Activated T-helper 9 cell treated with anti-CD3 and anti-CD28 coated beads, Interleukin-2, amount 50 U/mL, for 16 hours (primary cell): Measurements from ENCODE around the gene CAVIN1.
"Not testable (repeated sequence)": the region's sequence is repeated elsewhere in the genome, so short reads cannot be mapped to it uniquely, and the experiment has no call there.

Experiments
- DNase-seq: peaks from one replicate; pipeline ENCODE4 v3.0.0-alpha.2; 2020; ENCODE audit warnings: low read depth

Gene CAVIN1

DNA sequence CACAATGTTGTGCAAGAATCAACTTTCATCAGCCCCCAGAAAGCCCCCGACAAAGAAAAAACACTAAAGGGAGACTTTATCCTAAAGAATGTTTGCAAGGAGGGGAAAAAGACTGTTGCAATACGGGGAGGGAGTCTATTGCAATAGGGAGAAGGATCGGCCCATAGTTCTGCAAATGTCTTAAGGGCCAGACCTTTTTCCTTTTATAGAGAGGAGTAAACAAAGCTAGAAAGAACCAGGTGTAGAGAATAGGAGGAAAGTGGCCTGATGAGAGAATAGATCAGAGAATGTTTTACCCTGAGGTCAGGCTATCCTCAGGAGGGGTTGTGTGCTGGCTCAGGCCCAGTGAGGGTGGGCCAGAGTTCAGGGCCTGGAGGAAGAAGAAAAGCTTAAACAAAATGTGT is 8.7 kb upstream of the CAVIN1 start:
- no peak for DNase-seq

DNA sequence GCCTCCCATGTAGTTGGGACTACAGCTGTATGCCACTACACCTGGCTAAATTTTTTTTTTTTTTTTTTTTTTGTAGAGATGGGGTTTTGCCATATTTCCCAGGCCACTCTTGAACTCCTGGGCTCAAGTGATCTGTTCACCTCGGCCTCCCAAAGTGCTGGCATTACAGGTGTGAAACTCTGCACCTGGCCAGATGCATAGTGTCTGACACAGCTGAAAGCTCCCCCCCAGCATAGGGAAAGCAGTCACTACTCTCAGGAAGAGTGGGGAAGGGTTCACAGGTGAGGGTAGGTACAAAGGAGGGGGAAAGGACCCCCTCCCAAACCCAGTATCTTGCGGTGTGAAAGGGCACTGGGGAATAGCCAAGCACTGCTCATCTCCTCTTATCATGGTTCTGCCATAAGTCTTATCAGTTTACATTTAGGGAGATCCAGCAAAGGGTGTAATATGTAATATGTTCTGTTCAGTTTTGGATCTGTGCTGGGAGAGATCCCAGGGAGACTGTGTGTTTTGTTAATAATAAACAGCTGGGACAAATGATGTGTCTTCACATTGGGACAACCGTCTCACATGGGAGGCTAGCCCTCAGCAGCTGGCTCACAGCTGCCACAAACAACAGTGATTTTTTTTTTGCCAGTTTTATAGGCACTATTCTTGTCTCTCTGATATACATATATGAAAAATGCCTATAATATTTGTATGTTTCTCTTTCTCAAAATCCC is 6.8 kb upstream of the CAVIN1 start:
- no peak for DNase-seq

DNA sequence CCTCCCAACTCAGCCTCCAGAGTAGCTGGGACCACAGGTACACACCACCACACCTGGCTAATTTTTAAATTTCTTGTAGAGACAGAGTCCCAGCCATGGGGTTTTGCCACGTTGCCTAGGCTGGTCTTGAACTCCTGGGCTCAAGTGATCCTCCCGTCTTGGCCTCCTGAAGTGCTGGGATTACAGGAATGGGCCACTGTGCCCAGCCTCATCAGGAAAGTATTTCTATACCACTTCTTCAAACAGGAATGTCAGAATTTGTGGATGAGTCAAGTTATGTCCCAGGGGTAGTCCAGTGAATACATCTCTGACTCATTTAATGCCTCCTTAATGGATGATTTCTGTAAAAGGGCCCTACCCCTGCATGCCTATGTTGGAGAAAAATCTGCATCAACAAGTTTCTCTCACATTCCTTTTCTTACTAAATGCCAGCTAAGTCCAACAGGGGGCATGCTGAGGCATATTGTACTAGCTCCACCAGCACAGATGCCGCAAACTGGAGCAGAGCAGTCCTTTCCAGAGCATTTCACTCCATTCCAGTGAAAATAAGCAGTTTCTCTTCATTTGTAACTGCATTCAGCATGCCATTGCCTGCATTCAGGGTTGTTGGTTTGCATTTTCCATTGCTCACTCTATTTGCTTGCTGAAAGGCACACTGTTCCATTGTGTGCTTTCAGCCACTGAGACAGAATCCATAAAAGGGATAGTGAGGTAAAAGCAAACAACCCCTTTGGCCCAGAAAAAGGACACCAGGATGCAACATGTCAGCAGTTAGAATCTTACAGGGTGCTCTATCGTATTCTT is 5.3 kb upstream of the CAVIN1 start:
- no peak for DNase-seq

DNA sequence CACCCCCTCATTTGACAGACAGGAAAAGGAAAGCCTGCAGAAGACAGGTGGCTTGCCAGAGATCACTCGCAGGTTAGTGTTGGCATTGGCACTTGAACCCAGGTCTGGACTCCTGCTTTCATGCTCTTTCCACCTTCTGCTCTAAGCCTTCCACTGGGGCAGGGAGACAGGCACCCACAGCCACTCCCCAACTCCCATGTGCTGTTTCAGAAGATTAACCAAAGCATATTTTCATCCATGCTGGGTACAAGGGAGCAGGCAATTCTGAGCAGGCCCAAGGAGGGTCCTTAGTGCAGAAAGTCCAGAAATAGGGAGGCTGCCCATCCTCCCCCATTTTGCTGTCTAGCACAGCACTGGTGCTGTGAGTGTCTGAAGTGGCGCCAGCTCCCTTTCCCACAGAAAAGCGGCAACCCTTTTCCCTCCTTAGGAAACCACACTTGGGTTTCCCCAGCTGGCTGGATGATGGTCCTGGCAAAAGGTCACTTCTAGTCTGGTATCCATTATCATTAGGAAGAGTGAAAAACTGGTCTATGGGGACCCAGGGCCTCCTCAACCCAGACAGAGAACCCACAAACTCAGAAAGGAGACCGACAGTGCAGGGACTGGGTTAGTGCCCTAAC is 2.0 kb upstream of the CAVIN1 start:
- DNase-seq = no peak

DNA sequence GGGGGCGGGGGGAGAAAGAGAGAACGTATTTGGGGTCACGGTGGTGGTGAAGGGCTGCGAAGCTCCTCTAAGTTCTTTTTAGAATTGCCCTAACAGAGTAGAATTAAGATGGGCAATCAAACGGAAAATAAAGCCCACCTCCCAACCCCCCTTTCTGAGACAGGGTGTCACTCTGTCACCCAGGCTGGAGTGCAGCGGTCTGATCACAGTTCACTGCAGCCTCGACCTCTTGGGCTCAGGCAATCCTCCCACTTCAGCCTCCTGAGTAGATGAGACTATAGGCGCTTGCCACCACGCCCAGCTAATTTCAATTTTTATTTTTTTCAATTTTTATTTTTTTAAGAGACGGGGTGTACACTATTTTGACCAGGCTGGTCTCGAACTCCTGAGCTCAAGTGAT is 710 bp upstream of the CAVIN1 start:
- no peak for DNase-seq

DNA sequence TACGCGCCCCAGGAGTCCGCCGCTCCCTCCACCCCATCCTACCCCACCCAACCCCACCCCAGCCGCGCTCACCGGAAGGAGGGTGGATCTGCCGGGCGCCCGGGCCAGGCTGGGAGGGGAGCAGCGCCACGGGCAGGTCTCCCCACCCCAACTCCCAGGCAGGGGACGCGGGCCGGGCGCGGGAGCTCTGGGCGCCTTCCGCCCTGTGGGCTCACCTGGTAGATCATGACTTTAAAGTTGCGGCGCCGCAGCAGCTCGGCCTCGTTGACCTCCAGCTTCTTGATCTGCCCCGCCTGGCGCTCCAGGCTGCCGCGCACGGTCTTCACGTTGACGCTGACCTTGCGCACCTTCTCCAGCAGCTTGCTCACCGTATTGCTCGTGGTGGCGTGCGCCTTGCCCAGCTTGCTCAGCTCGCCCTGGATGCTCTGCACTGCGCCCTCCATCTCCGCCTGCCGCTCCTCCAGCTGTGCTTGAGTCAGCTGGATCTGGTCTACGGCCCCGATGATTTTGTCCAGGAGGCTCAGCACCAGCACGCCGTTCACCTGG is 571 bp downstream of the CAVIN1 start:
- peak; percentile 6 for DNase-seq

DNA sequence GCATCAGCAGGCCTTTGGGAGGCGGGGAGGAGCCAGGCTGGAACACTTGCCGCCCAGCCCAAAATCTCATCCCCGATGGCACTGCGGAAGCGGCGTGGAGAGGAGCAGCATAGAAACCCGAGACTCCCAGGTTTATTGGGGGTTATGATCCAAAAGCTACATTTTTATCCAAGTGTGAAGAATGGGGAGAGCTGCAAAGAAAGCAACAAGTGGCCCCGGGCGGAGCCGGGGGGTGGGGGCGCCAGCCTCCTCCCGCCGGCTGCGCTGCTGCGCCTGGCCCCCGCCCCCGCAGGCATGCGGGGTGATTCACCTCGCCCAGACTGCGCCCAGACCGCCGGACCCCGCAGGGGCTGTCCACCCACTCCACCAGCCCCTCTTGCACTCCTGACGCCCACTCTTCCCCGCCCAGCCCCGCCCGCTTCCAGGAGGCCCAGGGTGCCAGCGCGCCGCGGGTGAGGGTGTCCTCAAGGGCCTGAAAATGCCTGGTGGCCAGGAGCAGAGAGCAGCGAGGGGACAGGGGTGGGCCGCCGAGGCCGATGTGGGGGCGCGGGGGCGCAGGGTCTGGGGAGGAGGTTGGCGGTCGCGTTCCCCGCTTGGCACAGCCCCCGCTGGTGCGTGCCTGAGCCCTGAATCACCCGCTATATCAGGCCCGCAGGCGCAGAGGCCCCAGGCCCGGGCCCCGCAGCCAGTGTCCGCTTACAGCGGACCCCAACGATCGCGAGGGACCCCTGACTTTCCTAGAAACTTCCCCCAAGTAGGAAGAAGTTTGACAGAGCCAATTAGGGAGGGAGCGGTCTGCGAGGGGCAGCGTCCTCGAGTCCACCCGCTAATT is 1.3 kb downstream of the CAVIN1 start:
- no peak for DNase-seq

DNA sequence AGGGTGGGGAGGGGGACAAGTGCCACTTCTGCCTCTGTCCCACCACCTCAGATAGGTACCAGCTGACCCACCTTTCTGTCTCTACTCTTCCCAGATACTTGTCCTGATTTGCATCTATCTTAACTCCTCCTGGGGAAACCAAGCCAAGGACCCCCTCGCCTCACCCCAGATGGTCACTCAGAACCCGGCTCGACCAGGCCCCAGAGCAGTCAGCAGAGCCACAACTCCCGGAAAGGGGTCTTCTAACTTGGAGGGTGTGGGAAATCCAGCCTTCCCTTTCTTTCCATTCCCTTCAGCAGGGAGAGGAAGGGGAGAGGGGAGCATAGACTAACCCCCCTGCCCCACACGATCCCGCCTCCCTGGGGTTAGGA is 1.9 kb downstream of the CAVIN1 start:
- no peak for DNase-seq

DNA sequence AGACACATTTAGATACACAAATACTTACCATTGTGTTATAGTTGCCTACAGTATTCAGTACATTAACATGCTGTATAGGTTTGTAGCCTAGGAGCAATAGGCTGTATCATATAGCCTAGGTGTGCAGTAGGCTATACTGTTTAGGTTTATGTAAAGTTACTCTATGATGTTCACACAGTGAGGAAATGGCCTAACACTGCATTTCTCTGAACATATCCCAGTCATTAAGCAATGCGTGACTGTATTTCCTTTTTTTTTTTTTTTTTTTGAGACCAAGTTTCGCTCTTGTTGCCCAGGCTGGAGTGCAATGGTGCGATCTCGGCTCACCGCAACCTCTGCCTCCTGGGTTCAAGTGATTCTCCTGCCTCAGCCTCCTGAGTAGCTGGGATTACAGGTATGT is 5.1 kb downstream of the CAVIN1 start:
- DNase-seq = not testable (repeated sequence)

DNA sequence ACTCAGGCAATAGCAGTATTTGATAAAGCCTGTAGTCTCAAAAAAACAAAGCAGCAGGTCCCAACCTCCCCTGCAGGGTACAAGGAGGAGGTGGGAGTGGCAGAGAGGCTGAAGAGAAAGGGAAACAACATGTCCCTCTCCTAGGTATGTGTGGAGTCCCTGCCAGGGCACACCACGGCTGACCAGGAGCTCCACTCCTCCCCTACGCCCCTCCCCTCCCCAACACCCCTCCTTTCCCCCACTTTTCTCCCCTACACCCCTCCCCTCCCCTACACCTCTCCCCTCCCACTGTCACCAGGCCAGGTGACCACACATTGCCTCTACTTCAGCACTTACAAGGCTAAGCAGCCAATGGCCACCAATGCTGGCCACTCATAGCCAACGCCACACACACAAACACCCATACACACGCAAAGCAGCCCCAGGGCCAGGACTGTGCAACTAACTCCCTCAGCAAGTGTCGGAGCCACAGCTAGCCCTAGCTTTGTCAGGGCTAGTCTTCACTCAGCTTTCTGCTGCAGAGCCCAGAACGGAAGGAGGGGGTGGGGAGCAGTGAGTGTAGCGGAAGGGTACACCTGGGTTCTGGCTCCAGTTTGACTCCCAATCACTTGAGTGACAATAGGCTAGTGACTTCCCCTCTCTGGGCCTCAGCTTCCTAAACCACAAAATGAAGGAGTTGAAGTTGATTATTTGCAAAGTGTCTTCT is 8.2 kb downstream of the CAVIN1 start:
- DNase-seq = peak; percentile 20

DNA sequence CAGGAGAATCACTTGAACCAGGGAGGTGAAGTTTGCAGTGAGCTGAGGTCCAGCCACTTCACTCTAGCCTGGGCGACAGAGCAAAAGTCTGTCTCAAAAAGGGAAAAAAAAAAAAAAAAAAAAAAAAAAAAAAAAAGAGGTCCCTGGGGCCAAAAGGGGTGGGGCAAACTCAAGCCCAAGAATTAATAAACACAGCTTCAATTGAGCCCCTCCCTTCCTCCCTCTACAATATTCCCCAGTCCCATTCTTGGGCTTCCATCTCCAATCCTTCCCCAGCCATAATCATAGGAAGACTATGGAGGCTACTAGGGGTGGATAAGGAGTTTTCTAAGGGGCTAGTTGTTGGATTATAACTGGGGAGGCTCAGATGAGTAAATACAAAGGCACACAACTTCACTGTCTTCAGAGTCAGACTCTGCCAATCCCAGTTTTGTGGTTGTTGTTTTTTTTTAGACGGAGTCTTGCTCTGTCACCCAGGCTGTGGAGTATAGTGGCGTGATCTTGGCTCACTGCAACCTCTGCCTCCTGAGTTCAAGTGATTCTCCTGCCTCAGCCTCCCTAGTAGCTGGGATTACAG is 9.5 kb downstream of the CAVIN1 start:
- DNase-seq = no peak

DNA sequence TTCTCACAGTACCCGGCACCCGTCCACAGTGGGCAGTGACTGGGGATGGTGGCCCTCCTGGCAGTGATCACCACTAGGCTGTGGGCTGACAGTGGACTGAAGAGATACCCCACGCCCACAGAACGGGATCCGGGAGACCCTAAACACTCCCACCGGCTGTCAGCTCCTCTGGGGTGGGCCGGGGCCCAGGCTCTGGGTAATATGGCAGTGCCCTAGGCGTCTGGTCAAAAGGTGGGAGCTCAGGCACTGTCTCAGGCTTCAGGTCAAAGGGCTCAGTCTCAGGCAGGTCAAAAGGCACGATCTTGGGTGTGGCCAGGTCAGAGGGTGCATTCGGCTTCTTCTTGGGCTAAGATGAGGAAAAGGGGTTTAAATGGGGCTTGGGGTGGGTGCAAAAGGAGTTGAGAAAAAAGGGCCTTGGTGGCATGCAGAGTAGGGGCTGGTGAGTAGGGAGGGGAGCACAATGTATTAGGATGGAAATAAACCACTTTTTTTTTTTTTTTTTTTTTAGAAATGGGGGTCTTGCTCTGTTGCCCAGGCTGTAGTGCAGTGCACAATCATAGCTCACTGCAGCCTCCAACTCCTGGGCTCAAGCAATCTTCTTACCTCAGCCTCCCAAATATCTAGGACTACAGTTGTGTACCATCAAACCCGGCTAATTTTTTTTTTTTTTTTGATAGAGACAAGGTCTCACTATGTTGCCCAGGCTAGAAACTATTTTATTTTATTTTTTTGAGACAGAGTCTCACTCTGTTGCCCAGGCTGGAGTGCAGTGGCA is 11.0 kb downstream of the CAVIN1 start:
- no peak for DNase-seq

DNA sequence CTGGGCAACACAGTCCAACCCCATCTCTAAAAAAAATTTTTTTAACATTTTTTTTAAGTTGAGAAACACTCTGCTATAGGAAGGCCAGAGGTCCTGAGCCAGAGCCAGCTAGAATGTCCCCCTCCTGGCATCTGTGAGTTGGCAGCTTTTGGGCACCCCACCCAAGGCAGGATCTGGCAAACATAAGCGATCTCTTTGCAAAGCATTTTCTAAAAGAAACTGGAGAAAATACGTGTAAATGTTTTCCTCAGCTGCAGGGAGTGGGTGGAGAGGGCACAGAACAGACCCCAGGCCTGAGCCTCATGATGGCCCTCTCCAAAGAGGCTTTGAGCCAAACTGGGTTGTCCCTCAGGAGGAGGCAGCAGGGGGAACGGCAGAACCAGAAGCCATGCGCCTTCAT is 11.7 kb downstream of the CAVIN1 start:
- no peak for DNase-seq

DNA sequence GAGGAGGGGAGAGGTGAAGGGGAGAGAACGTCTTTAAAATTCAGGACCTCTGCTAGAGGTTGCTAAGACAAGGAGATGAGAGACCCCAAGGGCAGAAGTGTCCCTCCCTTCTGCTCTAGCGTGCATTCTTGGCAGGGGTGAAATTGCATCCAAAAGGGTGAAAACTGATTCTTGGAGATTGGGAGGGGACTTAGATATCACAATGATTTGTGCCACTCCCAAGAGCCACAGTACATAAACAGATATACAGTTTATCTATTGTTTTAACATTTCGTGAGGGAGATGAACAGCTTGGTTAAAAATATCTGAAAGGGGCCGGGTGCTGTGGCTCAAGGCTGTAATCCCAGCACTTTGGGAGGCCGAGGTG is 12.8 kb downstream of the CAVIN1 start:
- DNase-seq = no peak

DNA sequence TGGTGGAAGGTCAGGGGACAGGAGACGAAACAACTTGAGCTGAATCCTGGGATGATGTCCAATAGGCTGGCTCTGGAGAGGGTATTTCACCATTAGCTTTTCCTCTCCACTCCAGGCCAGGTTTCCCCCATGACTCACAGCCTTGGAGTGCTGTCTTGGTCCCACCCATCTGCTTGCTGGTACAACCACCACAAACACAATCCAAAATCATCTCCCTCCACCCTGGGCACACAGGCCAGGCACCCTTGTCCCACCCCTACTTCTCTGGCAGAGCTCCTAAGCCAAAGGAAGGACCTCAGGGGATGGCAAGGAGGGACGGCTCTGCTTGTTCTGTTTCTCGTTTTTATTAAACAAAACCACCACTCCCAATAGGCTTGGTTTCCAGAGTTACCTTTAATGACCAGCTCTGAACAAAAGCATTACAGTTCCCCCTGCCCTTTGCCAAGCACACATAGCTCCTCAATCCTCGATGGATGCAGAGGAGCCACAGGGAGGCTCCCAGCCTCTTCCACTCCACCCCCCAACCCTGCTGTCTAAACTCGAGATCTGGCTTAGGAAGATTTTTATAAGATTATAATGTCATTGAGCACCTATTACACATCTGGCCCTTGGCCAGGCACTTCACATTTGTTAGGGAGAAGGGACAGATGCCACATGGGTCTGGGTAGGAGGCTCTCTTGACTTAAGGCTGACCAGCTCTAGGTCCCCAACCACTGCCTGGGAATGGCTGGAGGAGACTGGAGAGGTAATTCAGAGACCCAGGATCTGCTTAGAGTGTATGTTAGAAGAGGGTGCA is 13.3 kb downstream of the CAVIN1 start:
- DNase-seq = no peak

DNA sequence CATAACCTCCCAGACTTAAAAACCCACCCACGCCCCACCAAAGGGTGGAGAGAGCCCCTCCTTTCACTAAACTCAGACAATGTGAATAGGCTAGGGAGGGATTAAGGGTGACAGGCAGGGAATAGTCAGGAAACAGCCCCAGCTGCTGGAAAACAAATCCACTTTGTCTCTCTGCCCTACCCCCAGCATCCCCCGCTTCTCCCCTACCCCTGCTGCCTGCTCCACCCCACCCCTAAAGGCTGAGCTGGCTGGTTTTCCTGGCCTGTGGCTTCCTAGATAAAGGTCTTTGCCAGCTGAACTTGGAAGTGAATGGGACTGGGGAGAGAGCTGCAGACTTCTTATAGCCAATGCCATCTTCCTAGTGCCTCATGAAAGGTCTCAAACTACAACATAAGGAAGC is 15.0 kb downstream of the CAVIN1 start:
- DNase-seq = no peak

DNA sequence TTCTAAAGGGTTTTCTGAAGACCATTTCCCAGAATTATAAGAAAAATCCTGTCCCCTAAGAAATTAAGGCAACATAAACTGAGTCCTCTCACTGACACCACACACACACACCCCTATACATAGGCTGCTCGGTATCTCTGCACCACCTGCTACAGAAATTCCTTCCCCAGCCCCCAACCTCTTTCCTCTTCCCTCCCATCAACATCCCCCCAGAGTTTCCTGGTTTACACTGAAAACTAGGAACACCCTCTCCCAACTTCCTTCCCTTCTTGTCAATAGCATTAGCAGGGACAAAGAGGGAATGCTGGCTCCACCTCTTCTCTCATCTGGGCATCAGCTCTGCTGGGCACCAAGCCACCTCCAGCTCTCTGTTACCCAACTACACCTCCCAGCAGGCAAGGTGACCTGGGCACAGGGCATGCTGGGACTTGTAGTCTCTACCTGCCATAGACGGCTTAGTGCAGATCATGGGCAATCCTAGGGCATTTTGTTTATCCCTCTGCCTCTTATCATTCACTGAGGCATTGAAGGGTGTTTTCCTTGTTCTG is 15.7 kb downstream of the CAVIN1 start:
- peak; percentile 30 for DNase-seq

DNA sequence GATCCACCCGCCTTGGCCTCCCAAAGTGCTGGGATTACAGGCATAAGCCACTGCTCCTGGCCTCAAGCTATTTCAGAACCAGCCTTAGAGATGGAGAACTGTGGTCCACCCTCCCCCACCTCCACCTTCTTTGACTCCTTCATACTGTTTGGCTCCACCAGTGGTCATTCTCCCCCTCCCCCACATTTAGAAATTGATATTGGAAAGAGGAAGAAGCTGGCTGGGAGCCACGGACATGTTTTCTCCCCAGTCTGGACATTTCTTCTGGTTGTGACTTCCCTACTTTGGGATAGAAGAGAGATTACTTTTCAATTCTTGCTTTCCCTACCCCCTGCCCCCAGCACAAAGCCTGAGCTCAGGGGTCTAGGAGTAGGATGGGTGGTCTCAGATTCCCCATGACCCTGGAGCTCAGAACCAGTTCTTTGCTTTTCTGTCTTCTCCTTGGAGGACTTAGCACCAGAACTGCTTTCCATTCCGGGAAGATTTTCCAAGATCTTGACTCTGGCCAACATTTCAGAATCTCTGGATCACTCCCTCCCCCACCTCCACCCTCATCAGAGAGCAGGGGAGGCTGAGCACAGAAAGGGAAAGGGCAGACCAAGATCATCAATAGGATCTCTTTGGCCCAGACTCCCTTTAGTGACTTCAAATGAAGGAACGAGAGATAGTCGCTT is 16.3 kb downstream of the CAVIN1 start:
- DNase-seq = no peak
